Astrocyte (in vitro differentiated cells and primary cell): ENCODE data around the gene CDH23. TPM values are rescaled to one million over a fixed set of nuclear protein-coding genes. Genes with fewer than 3 reads are reported as not detected.
A peak's percentile ranks its signal among the peaks of the same experiment; 100 is the strongest.

Experiments used
- DNase-seq: peaks from one replicate; pipeline ENCODE4 v3.0.0-alpha.2; 2010; ENCODE audit warnings: low read depth
- FAIRE-seq: peaks from 2 replicates; lab custom pipeline; 2011; peaks lifted over from hg19 to GRCh38; lab: Jason Lieb, UNC
- H2AFZ ChIP-seq: 2 replicates; pipeline ENCODE4 v1.6.0; 2012; ENCODE audit warnings: low read depth, low read length, inconsistent platforms
- H3K27ac ChIP-seq: 2 replicates; pipeline ENCODE4 v1.5.1; 2011; ENCODE audit warnings: low read depth, low read length, inconsistent platforms
- H3K27me3 ChIP-seq: 2 replicates; pipeline ENCODE4 v1.6.0; 2011; ENCODE audit warnings: low read length, inconsistent platforms; ENCODE audit not compliant: insufficient read depth
- H3K36me3 ChIP-seq: 2 replicates; pipeline ENCODE4 v1.5.1; 2011; ENCODE audit warnings: low read length, inconsistent platforms; ENCODE audit not compliant: insufficient read depth
- H3K4me1 ChIP-seq: 2 replicates; pipeline ENCODE4 v1.5.1; 2011; ENCODE audit warnings: low read length, inconsistent platforms; ENCODE audit not compliant: insufficient read depth
- H3K4me2 ChIP-seq: 2 replicates; pipeline ENCODE4 v1.6.0; 2012; ENCODE audit warnings: low read length, inconsistent platforms
- H3K4me3 ChIP-seq: 2 replicates; pipeline ENCODE4 v1.5.1; 2011; ENCODE audit warnings: low read depth, mild to moderate bottlenecking, low read length, inconsistent platforms; ENCODE audit not compliant: insufficient read depth
- H3K79me2 ChIP-seq: 2 replicates; pipeline ENCODE4 v1.6.0; 2012; ENCODE audit warnings: mild to moderate bottlenecking, low read length, inconsistent platforms; ENCODE audit not compliant: insufficient read depth
- H3K9ac ChIP-seq: 2 replicates; pipeline ENCODE4 v1.6.0; 2012; ENCODE audit warnings: mild to moderate bottlenecking, low read length, inconsistent platforms
- H3K9me3 ChIP-seq: 2 replicates; pipeline ENCODE4 v1.5.1; 2012; ENCODE audit warnings: low read depth, mild to moderate bottlenecking, low read length, inconsistent platforms; ENCODE audit not compliant: insufficient read depth
- H4K20me1 ChIP-seq: 2 replicates; pipeline ENCODE4 v1.6.0; 2012; ENCODE audit warnings: low read length, inconsistent platforms; ENCODE audit not compliant: insufficient read depth
- H3K27ac Mint-ChIP-seq: one replicate; pipeline ENCODE4 v1.8.0; 2021; ENCODE audit warnings: mild to moderate bottlenecking, mixed read lengths; ENCODE audit not compliant: unreplicated experiment
- H3K27me3 Mint-ChIP-seq: one replicate; pipeline ENCODE4 v1.8.0; 2021; ENCODE audit warnings: low read depth, mixed read lengths; ENCODE audit not compliant: unreplicated experiment
- H3K36me3 Mint-ChIP-seq: one replicate; pipeline ENCODE4 v1.8.0; 2021; ENCODE audit warnings: low read depth, mixed read lengths; ENCODE audit not compliant: unreplicated experiment
- H3K4me1 Mint-ChIP-seq: one replicate; pipeline ENCODE4 v1.8.0; 2021; ENCODE audit warnings: low read depth, mixed read lengths; ENCODE audit not compliant: unreplicated experiment
- H3K4me3 Mint-ChIP-seq: one replicate; pipeline ENCODE4 v1.8.0; 2021; ENCODE audit warnings: mild to moderate bottlenecking, moderate library complexity, mixed read lengths; ENCODE audit not compliant: unreplicated experiment
- H3K9me3 Mint-ChIP-seq: one replicate; pipeline ENCODE4 v1.8.0; 2021; ENCODE audit warnings: mild to moderate bottlenecking, mixed read lengths; ENCODE audit not compliant: unreplicated experiment
- CTCF ChIP-seq: IDR thresholded peaks from 2 replicates; pipeline ENCODE4 v1.5.1; 2011; ENCODE audit warnings: low read depth, mild to moderate bottlenecking, inconsistent platforms, low read length, moderate library complexity; ENCODE audit not compliant: insufficient read depth
- EZH2 ChIP-seq: IDR thresholded peaks from 2 replicates; pipeline ENCODE4 v1.6.1; 2012; ENCODE audit warnings: mild to moderate bottlenecking, low read length, inconsistent platforms; ENCODE audit not compliant: insufficient read depth
- total RNA-seq: library from RNA; stranded (reverse); gene quantifications from 2 replicates; pipeline ENCODE4 v1.2.1, GENCODE V29; 2021

CDH23 gene
- total RNA-seq, 1 donor from 2014 or later: not detected

DNA sequence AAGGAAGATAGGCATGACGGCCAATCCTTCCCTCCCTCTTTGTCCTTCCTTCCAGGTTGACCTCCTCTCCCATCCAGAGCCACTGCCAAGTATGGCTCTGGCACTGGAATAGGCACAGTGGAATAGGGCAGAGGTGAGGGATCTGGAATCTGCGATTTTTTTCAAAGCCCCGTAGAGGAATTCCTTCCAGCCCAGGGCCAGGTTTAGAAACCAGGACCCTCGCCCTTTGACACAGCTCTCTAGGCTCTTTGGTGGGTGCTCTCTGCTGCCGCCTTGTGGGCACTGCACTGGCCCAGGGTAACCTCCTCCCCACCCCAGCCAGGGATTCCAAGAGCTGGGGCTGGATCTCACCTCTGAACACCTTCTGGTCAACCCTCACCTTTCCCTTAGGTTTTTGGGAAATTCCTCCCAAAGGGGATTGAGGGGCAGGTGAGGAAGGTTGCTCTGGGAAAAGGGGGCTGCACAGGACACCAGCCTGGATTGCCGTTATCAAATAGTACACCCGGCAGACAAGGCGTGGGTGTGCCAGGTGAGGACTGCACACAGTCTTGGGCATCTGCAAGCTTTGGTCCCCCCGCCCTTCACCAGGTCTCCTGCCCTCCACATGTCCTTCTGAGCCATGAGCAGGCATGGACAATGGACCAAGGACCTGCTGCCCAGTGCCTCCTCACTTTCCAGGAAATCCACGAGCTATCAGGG lies 300.1 kb downstream of the CDH23 start:
- no peak overlapping the region for H3K27ac Mint-ChIP-seq
- no peaks in the 10 kb centered on the region for H3K9me3 Mint-ChIP-seq
- no peak overlapping the region for H3K4me3 ChIP-seq
- H3K27me3 Mint-ChIP-seq: peaks cover 43% of the 10 kb centered on the region
- H3K79me2 ChIP-seq: no peaks in the 10 kb centered on the region
- no peak overlapping the region for H3K9ac ChIP-seq
- no peak overlapping the region for H3K4me2 ChIP-seq
- H3K4me3 Mint-ChIP-seq: no peak overlapping the region
- H3K27me3 ChIP-seq: peaks cover 19% of the 10 kb centered on the region
- H4K20me1 ChIP-seq: no peaks in the 10 kb centered on the region
- H3K9me3 ChIP-seq: no peaks in the 10 kb centered on the region
- no peak overlapping the region for H3K27ac ChIP-seq
- no peak for TF ChIP-seq EZH2
- peak; percentile 82 for TF ChIP-seq CTCF
- H2AFZ ChIP-seq: peak overlapping the region; percentile 18
- H3K4me1 ChIP-seq: no peaks in the 10 kb centered on the region
- DNase-seq: no peak
- no peaks in the 10 kb centered on the region for H3K36me3 ChIP-seq
- FAIRE-seq: no peak
- no peaks in the 10 kb centered on the region for H3K36me3 Mint-ChIP-seq
- no peaks in the 10 kb centered on the region for H3K4me1 Mint-ChIP-seq

- no peaks in the 10 kb centered on the region for H3K4me1 Mint-ChIP-seq
- peaks cover 49% of the 10 kb centered on the region for H3K27me3 Mint-ChIP-seq
- Histone ChIP-seq H3K9ac (no peak overlapping the region), H3K4me3 (no peak overlapping the region), H3K79me2 (no peaks in the 10 kb centered on the region), H3K36me3 (no peaks in the 10 kb centered on the region), H4K20me1 (no peaks in the 10 kb centered on the region), H2AFZ (no peak overlapping the region), H3K9me3 (no peaks in the 10 kb centered on the region), H3K27me3 (peaks cover 16% of the 10 kb centered on the region), H3K27ac (no peak overlapping the region), H3K4me2 (no peak overlapping the region), H3K4me1 (no peaks in the 10 kb centered on the region)
- FAIRE-seq (no peak), DNase-seq (no peak)
- no peaks in the 10 kb centered on the region for H3K9me3 Mint-ChIP-seq
- no peaks in the 10 kb centered on the region for H3K36me3 Mint-ChIP-seq
- H3K27ac Mint-ChIP-seq: no peak overlapping the region
- no peak for TF ChIP-seq CTCF
- no peak for TF ChIP-seq EZH2
- H3K4me3 Mint-ChIP-seq: no peak overlapping the region
Measured at GRCh38 chr10:71697938-71698709, 301.4 kb downstream of the CDH23 start.
